Neural progenitor cell (in vitro differentiated cells): ENCODE results near the gene WWOX. TPM values are rescaled to one million over a fixed set of nuclear protein-coding genes. Genes with fewer than 3 reads are reported as not detected.

ENCODE experiments used
- DNase-seq: peaks from one replicate; pipeline ENCODE4 v3.0.0-alpha.2; 2016; ENCODE audit warnings: low spot score
- H2AFZ ChIP-seq: fragments of 200-600 bp; sonication (generic); replicated peaks from 2 replicates; pipeline ENCODE4 v1.6.1; 2016; ENCODE audit warnings: antibody characterized with exemption
- H3F3A ChIP-seq: fragments of 200-600 bp; sonication (generic); 2 replicates; pipeline ENCODE4 v1.6.1; 2016; ENCODE audit warnings: antibody characterized with exemption, low read depth
- H3K27ac ChIP-seq: fragments of 200-600 bp; sonication (generic); 2 replicates; pipeline ENCODE4 v1.5.1; 2016; ENCODE audit warnings: mild to moderate bottlenecking
- H3K27me3 ChIP-seq: fragments of 200-600 bp; sonication (generic); 2 replicates; pipeline ENCODE4 v1.6.1; 2016; ENCODE audit warnings: mild to moderate bottlenecking, moderate library complexity
- H3K36me3 ChIP-seq: fragments of 200-600 bp; sonication (generic); 2 replicates; pipeline ENCODE4 v1.5.1; 2016
- H3K4me1 ChIP-seq: fragments of 200-600 bp; sonication (generic); 2 replicates; pipeline ENCODE4 v1.6.1; 2016; ENCODE audit warnings: mixed run types
- H3K4me2 ChIP-seq: fragments of 200-600 bp; sonication (generic); 2 replicates; pipeline ENCODE4 v1.6.1; 2016
- H3K4me3 ChIP-seq: fragments of 200-600 bp; sonication (generic); 2 replicates; pipeline ENCODE4 v1.5.1; 2016
- H3K79me2 ChIP-seq: fragments of 200-600 bp; sonication (generic); 2 replicates; pipeline ENCODE4 v1.6.1; 2016; ENCODE audit warnings: low read depth
- H3K9ac ChIP-seq: fragments of 200-600 bp; sonication (generic); 2 replicates; pipeline ENCODE4 v1.6.1; 2016
- H3K9me3 ChIP-seq: fragments of 200-600 bp; sonication (generic); 2 replicates; pipeline ENCODE4 v1.5.1; 2016; ENCODE audit warnings: low read depth
- H4K20me1 ChIP-seq: fragments of 200-600 bp; sonication (generic); 2 replicates; pipeline ENCODE4 v1.6.1; 2016; ENCODE audit warnings: low read depth
- H3K27ac Mint-ChIP-seq: 3 replicates; pipeline ENCODE4 v1.8.0; 2021; ENCODE audit warnings: mixed read lengths
- H3K27me3 Mint-ChIP-seq: 2 replicates; pipeline ENCODE4 v1.8.0; 2022; ENCODE audit warnings: low read depth, mild to moderate bottlenecking, inconsistent platforms, moderate library complexity, mixed read lengths; ENCODE audit not compliant: insufficient read depth
- H3K36me3 Mint-ChIP-seq: 3 replicates; pipeline ENCODE4 v1.8.0; 2021; ENCODE audit warnings: mixed read lengths
- H3K4me1 Mint-ChIP-seq: 3 replicates; pipeline ENCODE4 v1.8.0; 2021; ENCODE audit warnings: mixed read lengths
- H3K4me3 Mint-ChIP-seq: 3 replicates; pipeline ENCODE4 v1.8.0; 2021; ENCODE audit warnings: mild to moderate bottlenecking, moderate library complexity, mixed read lengths
- H3K9me3 Mint-ChIP-seq: 3 replicates; pipeline ENCODE4 v1.8.0; 2020; ENCODE audit warnings: mixed read lengths
- CTCF ChIP-seq: fragments of 200-600 bp; sonication (generic); IDR thresholded peaks from 2 replicates; pipeline ENCODE4 v1.5.1; 2017; ENCODE audit warnings: antibody characterized with exemption, mild to moderate bottlenecking
- EZH2 ChIP-seq: fragments of 200-600 bp; sonication (generic); IDR thresholded peaks from 2 replicates; pipeline ENCODE4 v1.6.1; 2017; ENCODE audit warnings: antibody characterized with exemption, mild to moderate bottlenecking, moderate library complexity
- EZH2phosphoT487 ChIP-seq: fragments of 200-600 bp; sonication (generic); IDR thresholded peaks from 2 replicates; pipeline ENCODE4 v1.6.1; 2017; ENCODE audit warnings: antibody characterized with exemption
- total RNA-seq: library from RNA; depleted of rRNA; stranded (reverse); fragments of >200 nt; gene quantifications from 2 replicates; pipeline ENCODE4 v1.2.3, GENCODE V29; 2015; ENCODE audit warnings: low replicate concordance

WWOX gene
- total RNA-seq, 1 donor from 2014 or later, result 63.7 TPM

GRCh38 chr16:79113826-79114225, 1014.4 kb downstream of the WWOX start:
- Histone ChIP-seq H3K9ac (no peak overlapping the region), H3K4me1 (peaks cover 8% of the 10 kb centered on the region), H3K4me2 (no peak overlapping the region), H3K27ac (no peak overlapping the region), H2AFZ (no peak overlapping the region), H3K36me3 (no peaks in the 10 kb centered on the region), H3K9me3 (no peaks in the 10 kb centered on the region), H3K27me3 (no peaks in the 10 kb centered on the region), H3K79me2 (no peaks in the 10 kb centered on the region), H4K20me1 (no peaks in the 10 kb centered on the region), H3F3A (no peaks in the 10 kb centered on the region), H3K4me3 (no peak overlapping the region)
- H3K4me3 Mint-ChIP-seq, result no peak overlapping the region
- H3K36me3 Mint-ChIP-seq, result peaks cover 2% of the 10 kb centered on the region
- peaks cover 13% of the 10 kb centered on the region for H3K4me1 Mint-ChIP-seq
- no peak overlapping the region for H3K27ac Mint-ChIP-seq
- TF ChIP-seq EZH2 (no peak), EZH2phosphoT487 (no peak), CTCF (no peak)
- peaks cover 6% of the 10 kb centered on the region for H3K27me3 Mint-ChIP-seq
- H3K9me3 Mint-ChIP-seq, result peaks cover 18% of the 10 kb centered on the region
- no peak for DNase-seq

- Mint-ChIP-seq H3K4me1 (peaks cover 7% of the 10 kb centered on the region), H3K4me3 (no peak overlapping the region), H3K36me3 (peaks cover 2% of the 10 kb centered on the region), H3K9me3 (peaks cover 18% of the 10 kb centered on the region), H3K27ac (no peak overlapping the region), H3K27me3 (peaks cover 6% of the 10 kb centered on the region)
- H3K9me3 ChIP-seq, result no peaks in the 10 kb centered on the region
- no peak overlapping the region for H3K27ac ChIP-seq
- no peak overlapping the region for H3K4me2 ChIP-seq
- H3K79me2 ChIP-seq, result no peaks in the 10 kb centered on the region
- H4K20me1 ChIP-seq, result no peaks in the 10 kb centered on the region
- no peaks in the 10 kb centered on the region for H3F3A ChIP-seq
- no peak for DNase-seq
- no peaks in the 10 kb centered on the region for H3K36me3 ChIP-seq
- H3K27me3 ChIP-seq, result no peaks in the 10 kb centered on the region
- no peak overlapping the region for H2AFZ ChIP-seq
- H3K4me3 ChIP-seq, result no peak overlapping the region
- TF ChIP-seq EZH2phosphoT487 (no peak), CTCF (no peak), EZH2 (no peak)
- no peaks in the 10 kb centered on the region for H3K4me1 ChIP-seq
- no peak overlapping the region for H3K9ac ChIP-seq
Measured at GRCh38 chr16:79114759-79115158, 1015.3 kb downstream of the WWOX start.

- H3K9me3 Mint-ChIP-seq, result peaks cover 33% of the 10 kb centered on the region
- Histone ChIP-seq H3K9me3 (no peaks in the 10 kb centered on the region), H3K4me3 (no peak overlapping the region), H3K9ac (no peak overlapping the region), H3K4me2 (no peak overlapping the region), H3K36me3 (no peaks in the 10 kb centered on the region), H3K79me2 (no peaks in the 10 kb centered on the region), H3K27me3 (no peaks in the 10 kb centered on the region), H3F3A (no peaks in the 10 kb centered on the region), H4K20me1 (no peaks in the 10 kb centered on the region), H3K27ac (no peak overlapping the region), H3K4me1 (peaks cover 5% of the 10 kb centered on the region), H2AFZ (no peak overlapping the region)
- H3K27me3 Mint-ChIP-seq, result peaks cover 15% of the 10 kb centered on the region
- H3K36me3 Mint-ChIP-seq, result no peaks in the 10 kb centered on the region
- no peak overlapping the region for H3K4me3 Mint-ChIP-seq
- peaks cover 37% of the 10 kb centered on the region for H3K4me1 Mint-ChIP-seq
- peak overlapping the region; percentile 48 for H3K27ac Mint-ChIP-seq
- no peak for TF ChIP-seq EZH2
- TF ChIP-seq CTCF, result no peak
- TF ChIP-seq EZH2phosphoT487, result no peak
- DNase-seq, result no peak
Measured at GRCh38 chr16:79121906-79122305, 1022.5 kb downstream of the WWOX start.
